Common myeloid progenitor, CD34-positive (primary cell): ENCODE results near the gene GRIA3.
"Not testable (repeated sequence)": the region's sequence is repeated elsewhere in the genome, so short reads cannot be mapped to it uniquely, and the experiment has no call there.

Experiments used
- CTCF ChIA-PET: fragments of 350-600 bp; sonication (Branson Sonifier 250); formaldehyde crosslinking; loops from one replicate; lab custom pipeline; 2021; ENCODE audit warnings: antibody characterized with exemption; lab: Charles Lee
- POLR2A ChIA-PET: fragments of 350-600 bp; sonication (Branson Sonifier 250); formaldehyde crosslinking; loops from one replicate; lab custom pipeline; 2021; ENCODE audit warnings: antibody characterized with exemption; lab: Charles Lee
- DNase-seq, 3 donors: peaks; one replicate each; pipeline versions ENCODE4 v3.0.0 to v3.0.0-alpha.2; 2013
- H3K27ac ChIP-seq, 2 experiments: 1 replicate in 1 of 2; 2 replicates in 1 of 2; pipeline ENCODE4 v1.7.0; 2013; ENCODE audit warnings: inconsistent platforms in 2 of 2, low read length in 2 of 2, mild to moderate bottlenecking in 2 of 2, low read depth in 1 of 2, moderate library complexity in 1 of 2; ENCODE audit not compliant: severe bottlenecking in 2 of 2, insufficient read depth in 1 of 2, poor library complexity in 1 of 2
- H3K27me3 ChIP-seq, 5 experiments: replicated peaks in 2 of 5; 1 replicate in 3 of 5; 2 replicates in 2 of 5; pipeline versions ENCODE4 v1.6.1 to v1.7.0; 2013; ENCODE audit warnings: low read length in 4 of 5, mild to moderate bottlenecking in 2 of 5, moderate library complexity in 2 of 5, inconsistent platforms in 1 of 5; ENCODE audit not compliant: insufficient read depth in 5 of 5, control insufficient read depth in 4 of 5
- H3K36me3 ChIP-seq, 4 experiments: 1 replicate in 2 of 4; 2 replicates in 2 of 4; pipeline versions ENCODE4 v1.6.1 to v1.7.0; 2013; ENCODE audit warnings: low read length in 3 of 4, control low read depth in 1 of 4, mild to moderate bottlenecking in 1 of 4; ENCODE audit not compliant: control insufficient read depth in 4 of 4, insufficient read depth in 4 of 4
- H3K4me1 ChIP-seq, 4 experiments: 1 replicate in 3 of 4; 2 replicates in 1 of 4; pipeline versions ENCODE4 v1.6.1 to v1.7.1; 2013; ENCODE audit warnings: low read length in 3 of 4, mild to moderate bottlenecking in 3 of 4, control low read depth in 1 of 4, inconsistent platforms in 1 of 4, moderate library complexity in 1 of 4; ENCODE audit not compliant: control insufficient read depth in 4 of 4, insufficient read depth in 4 of 4; ENCODE audit errors: control extremely low read depth in 1 of 4
- H3K4me3 ChIP-seq, 7 experiments: 1 replicate in 4 of 7; 2 replicates in 3 of 7; pipeline versions ENCODE4 v1.5.1 to v1.7.0; 2013; ENCODE audit warnings: mild to moderate bottlenecking in 7 of 7, low read length in 6 of 7, moderate library complexity in 6 of 7, inconsistent platforms in 2 of 7, low read depth in 2 of 7, control low read depth in 1 of 7; ENCODE audit not compliant: insufficient read depth in 4 of 7, control insufficient read depth in 1 of 7; ENCODE audit errors: extremely low read depth in 1 of 7
- H3K9me3 ChIP-seq, 5 experiments: 1 replicate in 4 of 5; 2 replicates in 1 of 5; pipeline versions ENCODE4 v1.6.1 to v1.7.1; 2013; ENCODE audit warnings: low read length in 4 of 5, mild to moderate bottlenecking in 2 of 5, inconsistent platforms in 1 of 5, low read depth in 1 of 5, moderate library complexity in 1 of 5; ENCODE audit not compliant: control insufficient read depth in 4 of 5, insufficient read depth in 2 of 5; ENCODE audit errors: control extremely low read depth in 1 of 5
- WGBS: methylation state at CpG from one replicate; pipeline ENCODE4 v1.1.5; 2013; ENCODE audit not compliant: insufficient coverage; 5-methylcytosine and 5-hydroxymethylcytosine counted together

Gene GRIA3

DNA sequence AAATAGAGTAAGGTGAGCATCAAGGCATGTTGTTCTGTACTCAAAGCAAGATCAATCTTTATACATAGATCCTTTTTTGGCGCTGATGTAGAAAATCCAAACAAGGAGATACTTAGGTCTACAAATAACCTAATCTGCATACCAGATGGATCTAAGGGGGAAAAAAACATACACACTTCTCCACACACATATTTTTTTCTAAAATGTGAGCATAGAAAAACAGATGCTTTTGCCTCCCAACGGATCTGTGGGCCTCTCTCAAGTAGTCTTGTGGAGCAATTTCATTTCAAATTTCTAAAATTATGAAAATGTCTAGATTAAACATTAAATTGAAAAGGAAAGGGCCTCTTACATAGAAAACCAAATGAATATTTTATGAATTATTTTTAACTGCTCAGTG is 166.1 kb downstream of the GRIA3 start:
- Histone ChIP-seq H3K27ac (no peak overlapping the region), H3K36me3 (no peaks in the 10 kb centered on the region), H3K9me3 (no peaks in the 10 kb centered on the region), H3K4me3 (no peak overlapping the region), H3K27me3 (peaks cover 0 to 2% (median 0%) of the 10 kb centered on the region in 5 experiments), H3K4me1 (no peaks in the 10 kb centered on the region)
- CTCF ChIA-PET, result no interaction called here
- no CpG with 5 or more reads among the region's 2 CpGs for WGBS
- POLR2A ChIA-PET, result no interaction called here
- no peak for DNase-seq

DNA sequence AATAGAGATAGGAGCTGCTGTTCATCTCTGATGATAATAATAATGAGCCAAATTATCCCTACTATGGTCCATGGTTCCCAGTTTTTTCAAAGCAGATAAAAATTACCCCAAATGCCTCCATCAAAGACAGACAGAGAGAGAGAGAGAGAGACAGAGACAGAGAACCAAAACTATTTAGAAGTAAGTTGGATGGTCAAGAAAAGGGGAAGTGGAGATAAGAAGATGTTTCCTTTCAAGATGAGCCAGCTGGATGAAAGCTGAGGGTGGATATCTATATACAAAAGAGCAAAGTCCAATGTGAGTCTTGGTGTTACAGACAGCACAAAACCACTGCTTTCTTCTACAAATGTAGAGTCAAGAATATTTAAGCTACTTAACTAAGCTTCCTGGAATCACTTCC is 173.9 kb downstream of the GRIA3 start:
- Histone ChIP-seq H3K27me3 (no peaks in the 10 kb centered on the region), H3K36me3 (no peaks in the 10 kb centered on the region), H3K27ac (no peak overlapping the region), H3K4me3 (no peak overlapping the region), H3K4me1 (peaks cover 0 to 2% (median 0%) of the 10 kb centered on the region in 4 experiments), H3K9me3 (no peaks in the 10 kb centered on the region)
- CTCF ChIA-PET, result no interaction called here
- POLR2A ChIA-PET, result no interaction called here
- DNase-seq, result peak; percentile 11 to 76 (median 46)

DNA sequence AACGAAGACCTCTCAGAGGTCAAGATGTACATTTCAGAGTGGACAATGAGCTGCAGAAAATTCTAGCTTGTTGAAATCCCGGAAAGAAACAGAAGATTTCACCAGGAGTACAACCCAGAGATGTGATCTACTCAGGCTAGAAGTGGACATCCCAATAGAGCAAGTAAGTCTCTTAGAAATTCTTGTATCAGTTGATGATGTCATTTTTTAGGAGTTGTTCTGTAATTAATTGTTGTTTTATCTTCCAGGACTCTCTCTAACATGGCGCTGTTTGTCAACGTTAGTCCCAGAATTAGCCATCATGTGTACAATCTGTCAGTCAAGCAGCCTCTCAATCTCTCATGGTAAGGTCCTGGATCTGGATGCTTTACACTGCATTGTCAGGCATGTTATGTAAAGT is 174.4 kb downstream of the GRIA3 start:
- H3K4me3 ChIP-seq, result no peak overlapping the region
- WGBS, result 86% methylated on average over 4 of the region's 4 CpGs
- H3K4me1 ChIP-seq, result peaks cover 0 to 2% (median 0%) of the 10 kb centered on the region in 4 experiments
- DNase-seq, result no peak
- no peaks in the 10 kb centered on the region for H3K9me3 ChIP-seq
- no peaks in the 10 kb centered on the region for H3K27me3 ChIP-seq
- no peak overlapping the region for H3K27ac ChIP-seq
- CTCF ChIA-PET, result no interaction called here
- H3K36me3 ChIP-seq, result no peaks in the 10 kb centered on the region
- POLR2A ChIA-PET, result no interaction called here

DNA sequence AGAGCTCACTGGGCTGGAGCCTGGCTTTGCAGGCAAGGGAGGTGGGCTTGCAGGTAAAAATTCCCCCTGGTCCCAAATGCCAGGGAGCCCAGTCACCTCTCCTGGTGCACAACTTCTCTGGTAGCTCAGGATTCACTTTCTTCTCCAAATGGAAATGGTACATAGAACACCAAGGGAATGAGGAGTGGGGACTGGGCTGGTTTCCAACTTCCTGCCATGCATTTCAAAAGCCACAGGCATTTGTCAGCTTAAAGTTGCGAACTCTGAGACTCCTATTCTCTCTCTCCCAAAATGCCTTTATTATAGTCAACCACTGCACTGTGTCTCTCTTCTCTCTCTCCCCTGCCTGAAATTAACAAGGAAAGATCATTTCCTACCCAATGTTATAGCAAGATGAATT is 177.3 kb downstream of the GRIA3 start:
- WGBS, result 38% methylated on average over 1 of the region's 1 CpG

DNA sequence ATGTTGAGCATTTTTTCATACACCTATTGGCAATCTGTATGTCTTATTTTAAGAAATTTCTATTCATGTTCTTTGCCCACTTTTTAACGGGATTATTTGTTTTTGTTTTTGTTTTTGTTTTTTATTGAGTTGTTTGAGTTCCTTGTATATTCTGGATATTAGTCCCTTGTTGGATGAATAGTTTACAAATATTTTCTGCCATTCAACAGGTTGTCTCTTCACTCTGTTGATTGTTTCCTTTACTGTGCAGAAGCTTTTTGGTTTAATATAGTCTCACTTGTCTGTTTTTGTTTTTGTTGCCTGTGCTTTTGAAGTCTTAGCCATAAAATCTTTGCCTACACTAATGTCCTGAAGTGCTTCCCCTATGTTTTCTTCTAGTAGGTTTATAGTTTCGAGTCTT is 202.1 kb downstream of the GRIA3 start:
- POLR2A ChIA-PET, H3K9me3 ChIP-seq, H3K4me3 ChIP-seq, H3K36me3 ChIP-seq, DNase-seq, H3K4me1 ChIP-seq, H3K27me3 ChIP-seq, H3K27ac ChIP-seq, CTCF ChIA-PET: not testable (repeated sequence)
- WGBS, result no CpG with 5 or more reads among the region's 2 CpGs

More for the DNA sequence above, 177.3 kb downstream of the GRIA3 start:
- peaks cover 0 to 2% (median 0%) of the 10 kb centered on the region in 4 experiments for H3K4me1 ChIP-seq
- ChIA-PET CTCF (no interaction called here), POLR2A (no interaction called here)
- no peak overlapping the region for H3K4me3 ChIP-seq
- no peaks in the 10 kb centered on the region for H3K36me3 ChIP-seq
- no peak for DNase-seq
- no peaks in the 10 kb centered on the region for H3K27me3 ChIP-seq
- no peaks in the 10 kb centered on the region for H3K9me3 ChIP-seq
- H3K27ac ChIP-seq, result no peak overlapping the region

DNA sequence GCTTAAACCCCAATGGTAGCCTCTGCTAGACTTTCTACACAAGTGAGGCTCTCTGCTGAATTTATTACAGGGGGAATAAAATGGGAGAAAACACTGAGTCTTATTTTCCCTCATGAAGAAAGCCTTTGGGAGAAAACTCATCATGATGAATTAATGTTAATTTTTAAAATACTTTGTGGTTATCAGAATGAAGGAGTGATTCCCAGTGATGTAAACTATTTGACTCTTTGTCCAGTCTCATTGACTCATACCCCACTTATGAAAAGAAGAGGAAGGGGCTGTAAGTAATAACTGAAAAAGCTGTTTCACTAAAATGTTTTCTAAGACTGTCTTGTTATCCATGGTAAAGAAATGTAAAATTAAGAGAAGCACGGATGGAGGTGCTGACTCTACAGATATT is 208.8 kb downstream of the GRIA3 start:
- H3K27ac ChIP-seq, result no peak overlapping the region
- ChIA-PET CTCF (no interaction called here), POLR2A (no interaction called here)
- no peak overlapping the region for H3K4me3 ChIP-seq
- DNase-seq, result no peak
- H3K36me3 ChIP-seq, result no peaks in the 10 kb centered on the region
- peaks cover 0 to 6% (median 0%) of the 10 kb centered on the region in 5 experiments for H3K9me3 ChIP-seq
- no peaks in the 10 kb centered on the region for H3K27me3 ChIP-seq
- H3K4me1 ChIP-seq, result no peaks in the 10 kb centered on the region
- WGBS, result no CpG with 5 or more reads among the region's 1 CpG

GRCh38 chrX:123399709-123400108 is 215.6 kb downstream of the GRIA3 start:
- 80% methylated on average over 1 of the region's 1 CpG for WGBS
- DNase-seq, result no peak
- Histone ChIP-seq H3K4me1 (no peaks in the 10 kb centered on the region), H3K4me3 (no peak overlapping the region), H3K9me3 (no peaks in the 10 kb centered on the region), H3K27ac (no peak overlapping the region), H3K27me3 (no peaks in the 10 kb centered on the region), H3K36me3 (no peaks in the 10 kb centered on the region)
- ChIA-PET POLR2A (no interaction called here), CTCF (no interaction called here)
